WTC11 (cell line): ENCODE data around the gene UNC119B. TPM values are rescaled to one million over a fixed set of nuclear protein-coding genes. Genes with fewer than 3 reads are reported as not detected.

Experiments
- ATAC-seq: fragments of 200-7000 bp; cut with Tn5 transposase; 2 replicates; pipeline ENCODE4 v1.10.0; 2021; ENCODE audit warnings: mild to moderate bottlenecking, moderate library complexity
- CTCF ChIA-PET: fragments of 300-600 bp; sonication (Branson Sonifier 250); formaldehyde crosslinking; loops from one replicate; lab custom pipeline; 2021; ENCODE audit warnings: antibody characterized with exemption; lab: Charles Lee
- POLR2A ChIA-PET: fragments of 350-600 bp; sonication (Branson Sonifier 250); formaldehyde crosslinking; loops from one replicate; lab custom pipeline; 2021; ENCODE audit warnings: antibody characterized with exemption; lab: Charles Lee
- DNase-seq: peaks from one replicate; pipeline ENCODE4 v3.0.0; 2021; ENCODE audit warnings: low spot score
- H3K27ac Mint-ChIP-seq: 2 replicates; pipeline ENCODE4 v1.8.0; 2021; ENCODE audit warnings: mixed read lengths
- H3K27me3 Mint-ChIP-seq: 2 replicates; pipeline ENCODE4 v1.8.0; 2021; ENCODE audit warnings: low read depth, mild to moderate bottlenecking, moderate library complexity, mixed read lengths
- H3K36me3 Mint-ChIP-seq: 2 replicates; pipeline ENCODE4 v1.8.0; 2021; ENCODE audit warnings: mixed read lengths
- H3K4me1 Mint-ChIP-seq: 2 replicates; pipeline ENCODE4 v1.8.0; 2022; ENCODE audit warnings: mixed read lengths
- H3K4me3 Mint-ChIP-seq: 2 replicates; pipeline ENCODE4 v1.8.0; 2021; ENCODE audit warnings: mild to moderate bottlenecking, moderate library complexity, mixed read lengths
- H3K9me3 Mint-ChIP-seq: 2 replicates; pipeline ENCODE4 v1.8.0; 2021; ENCODE audit warnings: mixed read lengths
- ATF2 ChIP-seq: sonication (generic); formaldehyde crosslinking; IDR thresholded peaks from 2 replicates; pipeline ENCODE4 v1.8.1; 2022; ENCODE audit warnings: low read depth, missing genetic modification reagents, borderline replicate concordance
- E2F1 ChIP-seq: sonication (generic); formaldehyde crosslinking; IDR thresholded peaks from 2 replicates; pipeline ENCODE4 v1.8.0; 2022; ENCODE audit warnings: mild to moderate bottlenecking, missing genetic modification reagents
- FOXJ3 ChIP-seq: sonication (generic); formaldehyde crosslinking; IDR thresholded peaks from 2 replicates; pipeline ENCODE4 v1.9.0; 2021; ENCODE audit warnings: missing genetic modification reagents, mild to moderate bottlenecking, borderline replicate concordance
- FOXP1 ChIP-seq: sonication (generic); formaldehyde crosslinking; IDR thresholded peaks from 2 replicates; pipeline ENCODE4 v1.8.0; 2022; ENCODE audit warnings: missing genetic modification reagents, mild to moderate bottlenecking, moderate library complexity, borderline replicate concordance
- GRHL2 ChIP-seq: fragments of 250-450 bp; sonication (Bioruptor Pico); IDR thresholded peaks from 2 replicates; pipeline ENCODE4 v1.8.0; 2022; ENCODE audit warnings: mild to moderate bottlenecking, moderate library complexity; ENCODE audit not compliant: insufficient replicate concordance, severe bottlenecking
- GTF2I ChIP-seq: fragments of 250-450 bp; sonication (Bioruptor Pico); conservative IDR thresholded peaks from 2 replicates; pipeline ENCODE4 v1.4.0; 2021; ENCODE audit warnings: mild to moderate bottlenecking
- IRF1 ChIP-seq: sonication (generic); formaldehyde crosslinking; IDR thresholded peaks from 2 replicates; pipeline ENCODE4 v1.8.0; 2023; ENCODE audit warnings: missing genetic modification reagents
- MYBL2 ChIP-seq: sonication (generic); formaldehyde crosslinking; IDR thresholded peaks from 2 replicates; pipeline ENCODE4 v1.8.1; 2023; ENCODE audit warnings: mild to moderate bottlenecking, moderate library complexity, missing genetic modification reagents
- NFE2L1 ChIP-seq: sonication (generic); formaldehyde crosslinking; IDR thresholded peaks from 2 replicates; pipeline ENCODE4 v1.8.1; 2023; ENCODE audit warnings: missing genetic modification reagents
- NR2C2 ChIP-seq: sonication (generic); formaldehyde crosslinking; IDR thresholded peaks from 2 replicates; pipeline ENCODE4 v1.8.0; 2022; ENCODE audit warnings: mild to moderate bottlenecking, missing genetic modification reagents
- NR3C1 ChIP-seq: sonication (generic); formaldehyde crosslinking; conservative IDR thresholded peaks from 2 replicates; pipeline ENCODE4 v1.8.1; 2023; ENCODE audit warnings: low read depth, mild to moderate bottlenecking, missing genetic modification reagents
- RORB ChIP-seq: fragments of 250-450 bp; sonication (Bioruptor Pico); IDR thresholded peaks from 2 replicates; pipeline ENCODE4 v1.9.0; 2021; ENCODE audit warnings: mild to moderate bottlenecking
- TCF7 ChIP-seq: sonication (generic); formaldehyde crosslinking; IDR thresholded peaks from 2 replicates; pipeline ENCODE4 v1.8.0; 2022; ENCODE audit warnings: mild to moderate bottlenecking, low read depth, missing genetic modification reagents, moderate library complexity
- ZMAT4 ChIP-seq: fragments of 250-450 bp; sonication (Bioruptor Pico); IDR thresholded peaks from 2 replicates; pipeline ENCODE4 v1.9.0; 2021; ENCODE audit warnings: mild to moderate bottlenecking
- ZNF219 ChIP-seq: sonication (generic); formaldehyde crosslinking; IDR thresholded peaks from 2 replicates; pipeline ENCODE4 v1.8.0; 2023; ENCODE audit warnings: missing genetic modification reagents, mild to moderate bottlenecking, borderline replicate concordance
- ZNF317 ChIP-seq: sonication (generic); formaldehyde crosslinking; IDR thresholded peaks from 2 replicates; pipeline ENCODE4 v1.8.1; 2023; ENCODE audit warnings: low read depth, mild to moderate bottlenecking, moderate library complexity, missing genetic modification reagents, borderline replicate concordance
- ZNF512 ChIP-seq: sonication (generic); formaldehyde crosslinking; IDR thresholded peaks from 2 replicates; pipeline ENCODE4 v1.8.1; 2022; ENCODE audit warnings: missing genetic modification reagents, borderline replicate concordance
- ZNF532 ChIP-seq: fragments of 250-450 bp; sonication (Bioruptor Pico); IDR thresholded peaks from 2 replicates; pipeline ENCODE4 v1.9.0; 2021; ENCODE audit warnings: mild to moderate bottlenecking, borderline replicate concordance
- ZNF671 ChIP-seq: fragments of 250-450 bp; sonication (Bioruptor Pico); IDR thresholded peaks from 2 replicates; pipeline ENCODE4 v1.8.0; 2021; ENCODE audit warnings: mild to moderate bottlenecking
- total RNA-seq: library from RNA; stranded (reverse); gene quantifications from 3 replicates; pipeline ENCODE4 v1.2.3, GENCODE V29; 2021

Gene UNC119B
- total RNA-seq, 1 experiment from 2014 or later: 53.3 TPM

- TF ChIP-seq ZNF317 (CRISPR knock-in tag) (no peak), TCF7 (CRISPR knock-in tag) (no peak), FOXJ3 (CRISPR knock-in tag) (no peak), MYBL2 (CRISPR knock-in tag) (0 out of 2 replicates have a peak, but pooled peaks have one; percentile 49), GTF2I (CRISPR knock-in tag) (no peak), ZNF512 (CRISPR knock-in tag) (no peak), NFE2L1 (no peak), ZMAT4 (CRISPR knock-in tag) (no peak), RORB (CRISPR knock-in tag) (no peak), ZNF532 (no peak), FOXP1 (peak; percentile 75)
These were observed 15.6 kb downstream of the UNC119B start, which contains the start of gene ACADS (continued) for GRCh38 chr12:120725659-120726509.

- ATAC-seq: no peak
- CTCF ChIA-PET: no interaction called here
- H3K9me3 Mint-ChIP-seq: no peaks in the 10 kb centered on the region
- H3K4me3 Mint-ChIP-seq: peak overlapping the region; percentile 86
- POLR2A ChIA-PET: no interaction called here
- peaks cover 34% of the 10 kb centered on the region for H3K36me3 Mint-ChIP-seq
- H3K4me1 Mint-ChIP-seq: peaks cover 13% of the 10 kb centered on the region
- peaks cover 4% of the 10 kb centered on the region; the same call in 1 of the 2 replicates for H3K27me3 Mint-ChIP-seq
- 0 out of 2 replicates have a peak overlapping the region, but pooled peaks have one; percentile 46 for H3K27ac Mint-ChIP-seq
- TF ChIP-seq TCF7 (CRISPR knock-in tag) (no peak), GTF2I (CRISPR knock-in tag) (no peak), E2F1 (CRISPR knock-in tag) (no peak)
- no peak for DNase-seq
These were observed 16.2 kb downstream of the UNC119B start for GRCh38 chr12:120726510-120726793.

- Mint-ChIP-seq H3K4me3 (peak overlapping the region; percentile 86; the same call in 1 of the 2 replicates), H3K4me1 (peaks cover 13% of the 10 kb centered on the region)
These were observed 16.7 kb downstream of the UNC119B start for GRCh38 chr12:120726961-120727360.

More at GRCh38 chr12:120726961-120727360, 16.7 kb downstream of the UNC119B start:
- ATAC-seq (no peak), DNase-seq (no peak)
- ChIA-PET POLR2A (no interaction called here), CTCF (interaction anchor here (1.1 kb wide), 1 partner anchor 245 kb away, joined by 3 read pairs; no protein-coding TSS in a partner anchor)
- Mint-ChIP-seq H3K36me3 (peaks cover 33% of the 10 kb centered on the region), H3K9me3 (no peaks in the 10 kb centered on the region), H3K27me3 (peaks cover 4% of the 10 kb centered on the region; the same call in 1 of the 2 replicates), H3K27ac (no peak overlapping the region)
- no peak for TF ChIP-seq ZNF671 (CRISPR knock-in tag)
- no peak for TF ChIP-seq NR2C2 (CRISPR knock-in tag)
- TF ChIP-seq IRF1: no peak
- TF ChIP-seq NR3C1 (CRISPR knock-in tag): no peak
- TF ChIP-seq ZNF219: no peak
- no peak for TF ChIP-seq ATF2 (CRISPR knock-in tag)
- no peak for TF ChIP-seq GRHL2
- no peak for TF ChIP-seq E2F1 (CRISPR knock-in tag)
